UCSD-AML1 (cell line): Measurements from ENCODE around the gene ZBTB20.

Experiments
- DNase-seq: peaks from one replicate; lab custom pipeline; 2025; ENCODE audit not compliant: unreplicated experiment; lab: John Stamatoyannopoulos, UW

The ZBTB20 gene

DNA sequence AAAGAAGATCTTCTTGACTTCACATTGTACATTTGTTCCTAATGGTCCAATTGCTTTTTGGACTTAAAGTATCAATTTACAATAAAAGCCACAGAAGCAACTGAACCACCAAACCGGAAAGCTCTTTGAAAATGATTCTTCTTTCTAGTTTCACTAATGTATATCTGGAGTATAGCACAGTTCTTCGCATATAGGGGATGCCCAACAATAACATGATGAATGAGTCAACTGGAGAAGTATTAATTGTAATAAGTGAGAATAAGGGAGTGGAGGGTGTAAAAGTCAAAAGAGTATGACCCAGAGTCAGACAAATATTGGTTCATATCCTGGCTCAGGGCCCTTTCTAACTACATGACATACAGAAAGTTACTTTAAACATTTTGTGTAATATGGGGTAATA, 425.2 kb downstream of the ZBTB20 start:
- DNase-seq: no peak

DNA sequence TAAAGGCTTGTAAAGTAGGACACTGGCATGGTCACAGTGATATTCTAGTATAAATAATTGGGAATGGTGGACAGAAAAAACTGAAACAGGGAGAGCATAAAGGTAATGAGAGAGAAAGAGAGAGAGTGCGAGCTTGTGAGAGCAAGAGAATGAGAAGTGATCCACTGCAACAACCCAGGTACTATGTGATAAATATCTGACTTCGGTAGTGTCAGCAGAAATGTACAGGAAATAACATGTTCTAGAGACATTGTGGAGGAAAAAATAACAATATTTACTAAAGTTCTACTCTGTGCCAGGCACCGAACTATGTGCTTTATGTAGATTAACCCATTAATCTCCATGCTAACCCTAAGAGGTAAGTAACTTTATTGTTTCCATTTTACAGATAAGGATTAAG, 425.9 kb downstream of the ZBTB20 start:
- no peak for DNase-seq

DNA sequence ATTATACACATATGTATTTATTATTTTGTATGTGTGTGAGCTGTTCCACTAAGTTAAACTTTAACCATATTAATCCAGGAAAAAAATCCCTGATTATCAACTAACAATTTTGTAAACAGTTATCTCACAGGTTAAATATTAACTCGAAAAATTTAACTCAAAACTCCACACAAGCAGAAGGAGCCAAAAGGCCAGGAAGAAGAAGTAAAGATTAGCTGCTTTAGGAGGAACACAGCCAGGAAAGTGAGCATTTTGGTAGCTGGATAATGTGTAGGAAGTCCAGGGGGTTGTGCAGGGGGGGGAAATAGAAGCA, 428.2 kb downstream of the ZBTB20 start:
- DNase-seq: no peak

DNA sequence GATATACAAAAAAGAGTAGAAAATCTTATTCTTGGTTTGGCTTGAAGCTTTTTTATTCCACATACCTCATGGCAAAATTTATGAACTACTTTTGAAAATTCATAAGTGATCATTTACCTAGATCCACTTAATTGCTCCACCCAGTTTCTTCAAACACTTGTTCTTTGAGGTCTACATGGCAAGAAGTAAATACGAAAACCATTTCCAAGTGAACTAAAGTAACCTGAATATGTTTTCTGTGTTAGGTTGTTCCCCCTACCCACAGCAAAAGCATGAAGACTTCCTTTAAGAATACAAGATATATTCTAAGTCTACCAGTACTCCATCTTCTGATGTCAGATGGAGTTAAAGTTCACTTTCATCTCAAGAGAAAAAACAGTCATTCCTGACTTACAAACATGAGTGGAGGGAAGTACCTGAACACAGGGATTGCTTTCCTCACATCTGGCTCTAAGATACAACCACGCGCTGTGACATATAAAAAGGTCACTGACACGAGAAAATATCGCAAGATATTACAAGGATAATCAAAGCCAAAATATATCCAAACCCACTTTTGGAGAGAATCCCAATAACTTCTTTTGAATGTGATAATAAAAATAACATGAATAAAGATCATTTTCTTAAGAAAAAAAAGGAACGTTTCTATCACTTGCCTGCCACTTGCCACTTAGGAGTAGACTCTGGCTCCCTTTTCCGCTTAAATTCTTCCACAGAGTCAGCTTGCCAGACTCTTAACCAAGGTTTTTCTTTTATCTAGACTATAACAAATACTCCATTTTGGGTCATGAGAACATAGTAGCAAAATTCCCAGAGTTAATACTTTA, 428.8 kb downstream of the ZBTB20 start:
- no peak for DNase-seq

DNA sequence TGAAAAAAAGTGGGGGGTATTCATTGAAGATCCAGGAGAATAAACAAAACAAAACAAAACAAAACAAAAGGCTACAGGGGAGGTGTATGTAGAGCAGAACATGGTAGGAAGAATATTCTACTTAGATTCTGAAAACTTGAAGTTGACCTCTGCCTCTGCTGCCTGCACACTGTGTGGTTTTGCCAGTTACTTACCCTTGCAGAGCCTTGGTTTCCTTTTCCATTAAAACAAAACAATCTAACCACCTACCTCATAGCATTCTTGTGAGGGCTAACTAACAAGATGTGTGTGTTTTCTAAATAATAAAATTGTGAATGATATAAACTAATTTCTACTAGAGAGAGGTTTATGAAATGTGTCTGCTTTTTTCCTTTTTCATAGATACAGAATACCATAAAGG, 430.2 kb downstream of the ZBTB20 start:
- no peak for DNase-seq

DNA sequence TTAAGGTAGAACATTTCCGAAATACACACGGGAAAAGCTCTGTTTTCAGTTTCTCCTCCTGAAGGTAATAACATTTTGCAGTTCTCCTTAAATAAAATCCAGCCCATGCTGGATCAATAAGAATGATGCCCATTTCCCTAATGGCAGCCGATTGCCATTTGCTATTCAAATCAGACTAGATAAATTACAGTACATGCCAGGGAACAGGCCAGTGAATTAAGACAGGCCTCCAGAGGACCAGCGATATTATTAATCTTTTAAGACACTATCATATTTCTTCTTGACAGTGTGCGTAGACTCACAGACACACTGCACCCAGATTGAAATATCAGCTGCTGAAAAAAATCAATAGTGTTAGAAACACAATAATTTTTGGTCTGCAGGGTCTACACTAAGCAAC, 431.0 kb downstream of the ZBTB20 start:
- DNase-seq: no peak

DNA sequence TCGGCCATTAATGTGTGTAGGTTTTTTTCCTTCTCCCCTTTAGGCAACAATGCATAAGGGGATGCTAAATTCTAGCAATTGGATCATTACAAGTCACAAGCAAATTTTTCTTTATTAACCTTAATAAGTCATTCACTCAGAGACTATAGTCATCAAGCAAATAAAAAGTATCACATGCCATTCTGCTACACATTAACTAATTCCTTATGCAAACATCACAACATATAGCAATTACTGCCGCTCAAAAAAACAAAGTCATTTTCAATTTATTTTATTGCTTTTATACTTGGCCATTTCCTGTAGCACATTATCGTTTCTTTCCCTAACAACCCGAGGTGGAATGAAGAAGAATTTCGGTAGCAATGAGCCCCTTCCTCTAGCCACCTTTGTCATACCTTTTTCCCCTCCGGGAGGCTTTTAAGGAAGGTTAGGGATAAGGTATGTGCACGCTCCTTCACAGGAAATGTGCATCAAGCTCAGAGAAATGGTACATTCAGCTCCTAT, 432.1 kb downstream of the ZBTB20 start:
- DNase-seq: no peak

DNA sequence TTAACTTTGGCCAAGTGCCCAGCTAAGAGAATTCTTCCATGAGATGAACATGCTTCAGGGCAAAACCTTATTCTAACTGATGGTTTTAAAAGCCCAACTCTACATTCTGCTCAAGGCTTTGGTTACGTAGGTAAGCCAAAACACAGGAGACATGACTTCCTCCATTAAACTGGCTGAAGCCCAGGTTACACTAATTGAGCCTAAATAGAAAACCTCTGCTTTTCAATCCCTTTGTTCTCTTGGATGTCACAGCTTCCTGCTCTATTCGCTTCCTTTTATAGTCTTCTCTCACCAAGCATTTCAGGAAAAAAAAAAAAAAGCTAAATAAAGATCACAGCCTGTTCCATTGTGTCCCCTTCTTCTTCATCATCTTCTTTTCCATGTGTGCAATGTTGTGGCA, 432.9 kb downstream of the ZBTB20 start:
- no peak for DNase-seq

DNA sequence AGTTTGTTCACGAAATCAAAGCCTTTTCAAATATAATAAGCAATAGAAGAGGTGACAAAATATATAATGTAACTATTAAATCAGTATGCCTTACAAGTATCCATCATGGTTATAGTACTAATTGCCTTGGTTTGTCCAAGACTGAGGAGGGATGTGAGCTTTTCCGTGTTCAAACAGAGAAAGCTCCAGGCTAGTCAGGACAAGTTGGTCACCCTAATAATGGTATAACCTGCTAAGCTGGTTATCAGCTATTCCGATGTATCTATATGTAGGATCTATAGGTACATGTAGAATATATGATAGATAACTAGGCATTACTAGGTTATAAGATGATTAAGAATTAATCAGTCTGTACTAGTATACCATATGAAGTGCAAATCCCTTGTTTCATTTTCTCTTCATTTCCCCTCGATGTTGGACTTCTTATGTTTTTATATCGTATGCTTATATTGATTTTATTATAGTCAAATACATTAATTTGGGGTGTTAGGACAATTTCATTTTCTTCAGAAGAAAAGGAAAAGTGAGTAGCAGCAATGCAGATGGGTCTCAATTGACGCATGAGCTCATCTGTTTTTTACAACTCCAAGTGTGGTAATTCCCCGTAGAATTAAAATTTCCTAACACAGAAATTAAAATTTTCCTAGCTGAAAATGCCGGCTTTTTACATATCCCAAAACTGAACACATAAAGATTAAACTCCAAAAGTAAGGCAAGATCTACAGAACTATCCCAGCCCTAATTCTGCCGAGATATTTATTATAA, 434.2 kb downstream of the ZBTB20 start:
- DNase-seq: no peak

DNA sequence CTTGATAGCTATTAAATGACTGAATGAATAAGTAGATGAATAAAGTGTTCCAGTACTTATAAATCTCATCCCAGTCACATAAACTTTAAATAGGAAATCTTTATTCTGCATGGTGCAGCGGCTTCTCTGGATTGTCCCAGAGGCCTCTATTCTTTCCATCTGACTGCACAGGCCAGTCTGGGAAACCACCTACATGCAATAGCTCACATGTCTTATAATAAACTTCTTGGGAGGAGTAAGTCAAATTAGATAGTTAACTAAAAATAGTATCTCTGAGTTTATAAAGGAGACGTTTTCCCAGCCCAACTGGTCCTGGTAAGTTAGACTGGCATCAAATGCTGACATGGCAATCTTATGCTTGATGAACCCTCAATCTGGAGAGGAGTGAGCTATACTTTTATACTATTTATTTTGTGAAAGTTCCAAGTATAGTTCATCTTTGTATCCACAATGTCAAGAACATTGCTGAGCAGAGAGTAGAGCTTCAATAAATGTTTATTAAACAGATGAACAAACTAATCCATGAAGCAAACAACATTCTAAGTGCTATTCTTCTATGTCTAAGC, 435.7 kb downstream of the ZBTB20 start:
- DNase-seq: no peak

DNA sequence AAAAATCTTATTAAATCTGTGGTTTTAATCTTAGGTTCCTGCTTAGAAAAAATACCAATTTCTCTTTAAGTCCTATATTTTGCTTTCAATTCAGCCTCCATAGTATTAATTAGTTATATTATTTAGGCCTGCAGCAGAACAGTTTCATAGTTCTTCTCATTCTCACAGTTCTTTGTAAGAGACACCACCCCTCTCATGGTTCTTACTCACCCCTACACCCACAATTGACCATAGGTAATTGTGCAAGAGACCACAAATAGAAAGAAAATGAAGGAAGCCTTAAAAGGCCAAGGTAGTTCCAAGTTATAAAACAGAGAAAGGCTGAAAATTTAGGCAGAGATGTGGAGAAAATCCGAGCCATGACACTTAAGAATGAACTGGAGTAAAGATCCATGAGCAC, 438.0 kb downstream of the ZBTB20 start:
- no peak for DNase-seq

DNA sequence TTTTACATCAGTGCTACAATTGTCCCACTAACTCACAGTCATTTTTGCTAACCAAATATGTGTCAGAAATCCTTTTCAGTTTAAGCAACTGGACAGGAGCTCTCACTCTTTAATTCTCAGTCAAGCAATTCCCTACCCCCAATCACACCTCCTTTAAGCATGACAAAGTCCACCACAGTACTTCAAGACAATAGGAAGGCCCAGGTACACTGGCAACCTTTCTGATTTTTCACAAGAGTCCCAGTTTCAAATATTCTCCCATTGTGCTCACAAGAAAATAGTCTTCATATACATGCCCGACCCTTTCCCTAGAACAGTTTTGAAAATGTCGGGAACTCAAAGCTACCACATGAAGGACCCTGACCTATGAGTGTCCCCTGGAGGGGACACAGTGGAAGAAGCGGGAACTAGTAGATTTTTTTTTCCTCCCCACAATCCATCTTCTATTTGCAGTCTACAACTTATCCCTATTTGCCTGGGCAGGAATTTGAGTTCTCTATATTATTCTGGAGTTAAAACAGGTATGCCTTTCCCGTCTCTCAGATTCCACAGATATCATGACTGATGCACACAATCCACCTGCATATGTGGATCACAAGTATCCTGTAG, 439.7 kb downstream of the ZBTB20 start:
- no peak for DNase-seq

DNA sequence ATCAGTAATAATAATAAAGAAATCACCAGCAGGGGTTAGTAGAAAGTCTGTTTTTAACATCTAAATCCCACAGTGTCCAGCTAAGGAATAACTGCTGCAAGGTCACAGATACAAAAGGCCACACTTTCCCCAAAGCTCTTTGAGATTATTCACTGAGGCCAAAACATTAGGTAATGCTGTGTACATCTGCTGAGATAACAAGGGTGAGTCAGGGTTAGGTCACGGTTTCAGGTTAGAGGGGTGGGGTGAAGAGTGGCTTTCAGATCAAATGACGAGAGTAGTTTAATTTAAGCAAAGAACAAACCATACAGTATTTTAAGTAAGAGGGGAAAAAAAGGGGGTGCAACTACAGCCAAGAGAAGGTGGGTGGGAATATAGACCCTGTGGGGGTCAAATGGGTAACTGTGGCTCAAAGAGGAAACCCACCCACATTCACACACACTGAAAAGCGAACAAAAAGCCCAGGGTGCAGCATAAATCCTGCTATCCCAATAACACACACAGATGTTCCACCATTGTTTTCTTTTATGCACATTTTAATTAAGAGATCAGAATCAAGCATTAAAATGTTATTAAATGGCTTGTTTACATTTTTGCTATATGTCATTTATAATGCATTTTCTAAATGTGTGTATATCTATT, 440.4 kb downstream of the ZBTB20 start:
- DNase-seq: no peak

DNA sequence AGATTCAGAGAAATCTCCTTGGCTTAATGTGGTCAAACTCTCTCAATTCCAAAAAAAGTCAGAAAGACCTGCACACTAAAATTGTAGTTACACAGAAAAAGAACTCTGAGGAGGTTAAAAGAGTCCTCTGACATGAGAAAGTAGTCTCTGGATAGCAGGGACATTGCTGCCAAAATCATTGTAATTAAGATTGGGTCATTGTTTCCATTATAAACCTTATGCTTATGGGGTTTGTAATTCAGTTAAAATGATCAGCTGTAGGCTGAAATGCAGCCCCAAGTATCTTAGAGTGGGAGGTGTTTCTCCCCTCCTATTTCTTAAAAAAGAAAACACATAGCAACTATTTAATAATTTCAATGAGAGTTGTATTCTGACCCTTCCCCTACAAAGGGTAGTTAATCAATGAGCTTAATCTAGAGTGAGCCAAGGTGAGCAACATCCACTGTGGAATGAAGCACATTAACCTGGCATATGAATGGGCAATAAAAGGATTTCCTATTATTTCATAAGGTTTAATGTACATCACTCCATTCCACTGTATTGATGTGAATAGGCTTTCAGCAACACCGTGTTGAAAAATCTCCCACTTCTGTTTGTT, 446.4 kb downstream of the ZBTB20 start:
- DNase-seq: no peak

DNA sequence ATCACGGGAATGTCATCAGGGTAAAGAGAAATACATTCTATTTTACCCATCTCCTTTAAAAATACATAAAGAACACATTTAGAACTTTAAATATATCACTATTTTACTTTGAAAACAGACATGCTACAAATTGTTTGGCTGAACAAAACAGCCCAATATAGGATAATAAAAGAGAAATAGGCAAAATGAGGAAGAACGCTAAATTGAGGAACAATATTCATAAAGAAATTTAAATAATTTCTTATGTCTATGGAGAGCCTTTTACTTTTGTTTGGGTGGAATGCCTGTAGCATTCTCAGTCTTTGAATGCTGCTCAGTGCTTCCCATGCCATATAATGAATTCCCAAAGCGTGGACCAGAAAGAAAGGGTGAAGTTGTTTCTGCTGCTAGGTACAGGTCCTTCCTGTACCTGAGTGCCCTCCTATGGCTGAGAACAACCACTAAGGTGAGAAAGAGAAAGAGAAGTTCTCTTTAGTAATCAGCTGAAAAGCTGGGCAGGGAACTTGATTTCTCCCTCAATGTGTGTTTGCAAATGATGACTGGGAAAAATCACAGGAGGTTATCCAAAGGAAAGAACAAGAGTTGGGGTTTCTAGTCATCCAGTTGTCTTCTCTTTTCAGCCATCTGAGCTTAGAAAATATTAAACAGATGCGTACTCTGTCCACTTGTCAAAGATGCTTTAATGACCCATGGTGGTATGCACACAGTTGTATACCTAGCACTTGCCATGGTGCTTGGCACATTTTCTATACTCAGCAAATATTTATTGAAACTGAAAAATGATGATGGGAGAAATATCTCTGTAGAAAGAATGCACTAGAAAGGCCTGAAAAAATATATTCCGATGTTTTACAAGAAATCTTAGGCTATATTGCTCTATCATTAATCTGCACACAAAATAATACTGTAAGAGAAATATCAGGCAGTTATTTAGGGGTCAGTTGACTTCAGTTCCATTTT, 448.7 kb downstream of the ZBTB20 start:
- DNase-seq: no peak

DNA sequence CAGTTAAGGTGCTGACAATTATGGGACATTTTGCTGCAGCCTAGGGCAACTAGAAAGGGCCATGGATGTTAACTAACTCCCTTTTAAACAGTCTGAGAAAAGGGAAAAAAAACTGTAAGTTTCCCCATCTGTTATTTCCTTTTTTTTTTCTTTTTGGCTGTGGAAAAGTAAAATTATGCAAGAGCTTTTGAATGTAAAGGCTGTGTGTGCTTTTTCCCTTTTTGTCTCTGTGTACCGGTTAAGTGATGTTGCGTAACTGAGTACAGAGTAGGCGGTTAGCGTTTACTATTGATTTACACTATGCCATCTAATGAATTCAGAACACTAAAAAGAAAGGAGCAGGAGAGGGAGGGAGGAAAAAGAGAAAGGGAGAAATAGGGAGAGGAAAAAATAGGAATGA, 449.7 kb downstream of the ZBTB20 start:
- DNase-seq: no peak

DNA sequence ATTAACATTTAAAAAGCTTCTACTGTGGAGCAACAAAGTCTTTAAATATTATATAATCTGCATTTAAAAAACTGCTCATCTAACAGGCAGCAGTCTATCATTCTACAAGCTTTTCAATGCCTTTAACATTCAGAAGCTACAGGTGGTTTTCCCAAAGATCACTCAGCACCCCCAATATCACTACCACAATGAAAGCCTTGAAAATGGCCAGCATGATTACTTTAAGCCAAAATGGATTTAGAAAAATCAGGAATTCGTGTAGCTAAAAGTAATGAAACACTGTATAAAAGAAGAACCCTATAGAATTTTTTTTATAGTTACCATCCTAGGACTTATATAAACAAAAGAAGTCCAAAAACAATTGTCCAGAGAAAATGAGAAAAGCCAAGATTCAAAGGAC, 452.8 kb downstream of the ZBTB20 start:
- no peak for DNase-seq

DNA sequence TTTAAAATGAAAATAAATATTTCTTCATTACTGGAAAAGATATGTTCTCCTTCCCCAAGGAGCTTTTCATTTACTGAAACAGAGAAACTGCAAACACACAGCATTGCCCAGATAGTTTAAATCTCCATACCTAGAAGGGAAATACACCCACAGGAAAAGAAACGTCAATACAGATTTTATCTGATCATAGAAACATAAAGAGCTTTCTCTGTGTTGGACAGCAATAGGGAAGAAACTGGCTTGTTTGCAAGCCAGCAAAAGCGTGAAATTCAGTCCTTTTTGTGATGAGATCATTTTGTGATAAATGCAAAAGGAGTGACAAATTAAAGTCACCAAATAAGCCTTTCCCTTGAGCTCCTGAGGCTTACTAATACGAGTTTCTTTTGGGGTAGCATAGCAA, 455.2 kb downstream of the ZBTB20 start:
- no peak for DNase-seq

DNA sequence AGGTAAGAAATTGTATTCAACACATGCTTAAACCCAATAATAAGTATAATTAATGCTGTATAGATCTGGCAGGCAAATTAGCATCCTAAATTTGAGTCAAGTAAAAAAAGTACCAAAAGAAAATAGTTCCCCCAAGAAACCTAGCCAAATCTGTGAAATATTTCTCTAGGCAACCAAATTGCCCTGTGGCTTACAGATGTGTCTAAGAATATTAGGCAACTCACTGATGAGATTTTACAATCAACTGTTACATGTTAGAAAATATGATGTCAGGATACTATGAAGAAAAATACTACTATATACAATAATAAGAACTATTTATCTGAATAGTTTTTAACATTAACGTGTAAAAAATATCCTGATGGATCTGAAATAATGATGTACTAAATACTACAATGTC, 456.2 kb downstream of the ZBTB20 start:
- DNase-seq: no peak

DNA sequence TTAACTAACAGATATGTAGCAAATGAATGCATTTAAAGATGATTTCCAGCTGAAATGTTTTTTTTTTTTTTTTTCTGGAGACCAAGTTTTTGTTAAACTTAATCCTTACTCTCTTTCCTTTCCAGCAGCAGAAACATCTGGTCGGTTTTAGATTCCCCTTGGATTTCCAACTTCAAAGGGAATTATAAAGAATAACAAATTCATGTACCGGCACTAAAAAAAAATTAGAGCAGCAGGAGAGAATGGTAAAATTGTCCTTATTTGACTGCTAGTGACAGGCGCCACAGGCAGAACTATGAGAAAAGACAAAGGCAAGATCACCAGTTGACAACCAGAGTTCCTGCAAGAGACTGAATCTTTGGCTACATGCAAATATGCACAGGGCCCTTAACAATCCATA, 459.9 kb downstream of the ZBTB20 start:
- DNase-seq: no peak
